ENCODE data around the gene RAB6B.

The RAB6B gene

GRCh38 chr3:133894353-133895207 lies 1.1 kb downstream of the RAB6B start:
- no peak for DNase-seq (ENCODE audit: low read depth in 3 of 3)

GRCh38 chr3:133893683-133894352 lies 1.9 kb downstream of the RAB6B start:
- no peak for DNase-seq (ENCODE audit: low read depth in 3 of 3)

- DNase-seq (ENCODE audit: low read depth in 3 of 3): no peak
These were observed 3.0 kb downstream of the RAB6B start for GRCh38 chr3:133892541-133893231.

- DNase-seq (ENCODE audit: low read depth in 3 of 3): no peak
These were observed 3.9 kb downstream of the RAB6B start for GRCh38 chr3:133891662-133892378.

GRCh38 chr3:133890972-133891644 lies 4.6 kb downstream of the RAB6B start:
- no peak for DNase-seq (ENCODE audit: low read depth in 3 of 3)

GRCh38 chr3:133890037-133890436 lies 5.6 kb downstream of the RAB6B start:
- DNase-seq (ENCODE audit: low read depth in 3 of 3): no peak

GRCh38 chr3:133888726-133889340 lies 6.8 kb downstream of the RAB6B start:
- no peak for DNase-seq (ENCODE audit: low read depth in 3 of 3)

- no peak for DNase-seq (ENCODE audit: low read depth in 3 of 3)
These were observed 7.6 kb downstream of the RAB6B start for GRCh38 chr3:133887803-133888703.

GRCh38 chr3:133887074-133887802 lies 8.4 kb downstream of the RAB6B start:
- no peak for DNase-seq (ENCODE audit: low read depth in 3 of 3)

GRCh38 chr3:133886031-133886722 lies 9.5 kb downstream of the RAB6B start:
- DNase-seq (ENCODE audit: low read depth in 3 of 3): no peak

GRCh38 chr3:133884887-133885711 lies 10.6 kb downstream of the RAB6B start:
- DNase-seq (ENCODE audit: low read depth in 3 of 3): no peak

- DNase-seq (ENCODE audit: low read depth in 3 of 3): no peak
These were observed 11.4 kb downstream of the RAB6B start for GRCh38 chr3:133884054-133884886.

- DNase-seq (ENCODE audit: low read depth in 3 of 3): no peak
These were observed 12.0 kb downstream of the RAB6B start for GRCh38 chr3:133883641-133884040.

GRCh38 chr3:133882986-133883586 lies 12.6 kb downstream of the RAB6B start:
- no peak for DNase-seq (ENCODE audit: low read depth in 3 of 3)

GRCh38 chr3:133881939-133882825 lies 13.5 kb downstream of the RAB6B start:
- DNase-seq (ENCODE audit: low read depth in 3 of 3): no peak

Data from stimulated activated CD4-positive, alpha-beta T cell treated with anti-CD3 and anti-CD28 coated beads, TNF-alpha, amount 100 ng/mL, for 4 hours (primary cell).